Measurements from ENCODE around the gene CELF2.

CELF2 gene

GRCh38 chr10:11334436-11334835 lies 316.8 kb downstream of the CELF2 start:
- H3K27ac ChIP-seq: no peak overlapping the region
- TF ChIP-seq ZFX (IDR thresholded peaks at IDR 0.05): no peak
- TF ChIP-seq CTCF (conservative IDR thresholded peaks at IDR 0.05): no peak

- TF ChIP-seq CTCF (conservative IDR thresholded peaks at IDR 0.05) (no peak), ZFX (IDR thresholded peaks at IDR 0.05) (no peak)
- no peak overlapping the region for H3K27ac ChIP-seq
These were observed 317.5 kb downstream of the CELF2 start for GRCh38 chr10:11335167-11335652.

- no peak for TF ChIP-seq CTCF (conservative IDR thresholded peaks at IDR 0.05)
- no peak for TF ChIP-seq ZFX (IDR thresholded peaks at IDR 0.05)
- H3K27ac ChIP-seq: no peak overlapping the region
These were observed 318.3 kb downstream of the CELF2 start for GRCh38 chr10:11335881-11336430.

- no peak overlapping the region for H3K27ac ChIP-seq
- TF ChIP-seq ZFX (IDR thresholded peaks at IDR 0.05): no peak
- TF ChIP-seq CTCF (conservative IDR thresholded peaks at IDR 0.05): no peak
These were observed 319.1 kb downstream of the CELF2 start for GRCh38 chr10:11336722-11337162.

GRCh38 chr10:11337516-11337915 lies 319.8 kb downstream of the CELF2 start:
- no peak overlapping the region for H3K27ac ChIP-seq

GRCh38 chr10:11338160-11338844 lies 320.6 kb downstream of the CELF2 start:
- no peak for TF ChIP-seq ZFX (IDR thresholded peaks at IDR 0.05)
- no peak for TF ChIP-seq CTCF (conservative IDR thresholded peaks at IDR 0.05)
- no peak overlapping the region for H3K27ac ChIP-seq

More at GRCh38 chr10:11337516-11337915, 319.8 kb downstream of the CELF2 start:
- TF ChIP-seq CTCF (conservative IDR thresholded peaks at IDR 0.05): no peak
- no peak for TF ChIP-seq ZFX (IDR thresholded peaks at IDR 0.05)

GRCh38 chr10:11339013-11339412 lies 321.3 kb downstream of the CELF2 start:
- no peak overlapping the region for H3K27ac ChIP-seq
- TF ChIP-seq CTCF (conservative IDR thresholded peaks at IDR 0.05) (no peak), ZFX (IDR thresholded peaks at IDR 0.05) (no peak)
